Naive thymus-derived CD8-positive, alpha-beta T cell (primary cell): ENCODE measurements around the gene SCNM1. TPM values are rescaled to one million over a fixed set of nuclear protein-coding genes. Genes with fewer than 3 reads are reported as not detected.

Experiments
- ATAC-seq, 2 donors: fragments of 150-1000 bp; cut with Tn5 transposase in 1 of 2; sonication (Bioruptor Pico), chemical (Tn5 transposase) in 1 of 2; 1 replicate in 1 of 2; 2 replicates in 1 of 2; pipeline ENCODE4 v1.10.0; 2021; ENCODE audit warnings: mild to moderate bottlenecking in 2 of 2, moderate library complexity in 2 of 2
- POLR2A ChIA-PET: fragments of 350-600 bp; sonication (Branson Sonifier 250); formaldehyde crosslinking; loops from one replicate; lab custom pipeline; 2021; ENCODE audit warnings: antibody characterized with exemption; lab: Charles Lee
- DNase-seq, 10 donors: peaks; one replicate each; pipeline versions ENCODE4 v3.0.0 to v3.0.0-alpha.2; 2020 to 2022
- H3K27ac Mint-ChIP-seq, 10 donors: one replicate each; pipeline ENCODE4 v1.8.0; 2020 to 2022; ENCODE audit warnings: mild to moderate bottlenecking in 10 of 10, mixed read lengths in 10 of 10, moderate library complexity in 4 of 10, inconsistent platforms in 1 of 10
- H3K27me3 Mint-ChIP-seq, 5 donors: one replicate each; pipeline ENCODE4 v1.8.0; 2021 to 2022; ENCODE audit warnings: mixed read lengths in 5 of 5
- H3K36me3 Mint-ChIP-seq, 3 donors: one replicate each; pipeline ENCODE4 v1.8.0; 2020 to 2022; ENCODE audit warnings: mixed read lengths in 3 of 3, mild to moderate bottlenecking in 2 of 3, inconsistent platforms in 1 of 3
- H3K4me1 Mint-ChIP-seq, 4 donors: one replicate each; pipeline ENCODE4 v1.8.0; 2021 to 2022; ENCODE audit warnings: mixed read lengths in 4 of 4
- H3K4me3 Mint-ChIP-seq, 10 donors: one replicate each; pipeline ENCODE4 v1.8.0; 2020 to 2022; ENCODE audit warnings: mild to moderate bottlenecking in 10 of 10, mixed read lengths in 10 of 10, moderate library complexity in 6 of 10, inconsistent platforms in 1 of 10
- H3K9me3 Mint-ChIP-seq, 9 donors: one replicate each; pipeline ENCODE4 v1.8.0; 2020 to 2022; ENCODE audit warnings: mixed read lengths in 9 of 9, mild to moderate bottlenecking in 3 of 9, inconsistent platforms in 1 of 9, moderate library complexity in 1 of 9
- polyA plus RNA-seq, 3 donors: library from polyadenylated mRNA; unstranded; fragments of 300-500 nt; fragmentation: Illumina TruSeq; gene quantifications; one replicate each; pipeline ENCODE4 v1.2.3, GENCODE V29; 2021
- total RNA-seq, 8 experiments: library from RNA in 2 of 8; stranded (reverse) in 2 of 8; gene quantifications; one replicate each; pipeline ENCODE4 v1.2.3 and lab custom pipeline; 2021 to 2026

SCNM1 gene
- total RNA-seq (10 to 100 TPM; 57.8 to 65.2 TPM), polyA plus RNA-seq (10 to 100 TPM; 53.7 to 74.2 (median 63.5) TPM), total RNA-seq (lab: John Stamatoyannopoulos, UW) (23.3 to 44.3 (median 34.1) reads per million in 6 experiments)

DNA sequence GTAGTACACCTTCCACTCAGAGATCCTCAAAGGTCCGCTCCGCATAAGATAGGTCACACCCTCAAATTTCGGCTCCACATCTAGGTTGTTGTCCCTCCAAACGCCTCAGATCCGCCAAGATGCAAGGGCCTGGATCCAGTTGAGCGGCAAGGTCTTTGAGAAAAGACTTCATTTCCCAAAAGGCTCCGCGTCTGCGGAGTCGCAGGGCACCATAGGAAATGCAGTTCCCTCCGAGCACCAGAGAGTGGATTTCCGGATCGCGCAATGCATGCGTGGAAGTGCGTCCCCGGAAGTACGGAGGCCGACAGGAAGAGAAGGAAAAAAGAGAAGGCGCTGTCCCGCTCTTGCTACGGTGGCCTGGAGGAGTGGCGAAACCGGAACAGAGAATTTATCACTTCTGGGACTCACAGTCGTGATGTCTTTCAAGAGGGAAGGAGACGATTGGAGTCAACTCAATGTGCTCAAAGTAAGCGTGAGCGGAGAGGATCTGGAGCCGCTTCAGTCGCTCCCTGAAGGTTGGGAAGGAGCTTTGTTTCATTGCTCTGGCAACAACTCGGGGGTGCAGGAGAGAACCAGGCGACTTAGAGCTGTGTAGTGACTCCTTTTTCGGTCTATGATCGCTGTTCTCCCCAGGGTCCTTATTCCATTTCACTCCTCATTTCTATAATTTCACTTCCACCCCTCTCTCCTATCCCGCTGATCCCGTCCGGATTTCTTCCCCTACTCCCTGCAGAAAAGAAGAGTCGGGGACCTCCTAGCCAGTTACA is at the start of gene SCNM1, which contains the start of gene LYSMD1:
SCNM1 (plus strand) TSS at position 407 of the 767 bp plus-strand sequence; CDS start at position 416, 9 bp downstream.
LYSMD1 (minus strand) TSS at position 165 of the 767 bp plus-strand sequence. CDS start 644 bp downstream, outside the sequence.
- H3K4me1 Mint-ChIP-seq, result peaks cover 21 to 62% (median 61%) of the 10 kb centered on the region in 4 donors

DNA sequence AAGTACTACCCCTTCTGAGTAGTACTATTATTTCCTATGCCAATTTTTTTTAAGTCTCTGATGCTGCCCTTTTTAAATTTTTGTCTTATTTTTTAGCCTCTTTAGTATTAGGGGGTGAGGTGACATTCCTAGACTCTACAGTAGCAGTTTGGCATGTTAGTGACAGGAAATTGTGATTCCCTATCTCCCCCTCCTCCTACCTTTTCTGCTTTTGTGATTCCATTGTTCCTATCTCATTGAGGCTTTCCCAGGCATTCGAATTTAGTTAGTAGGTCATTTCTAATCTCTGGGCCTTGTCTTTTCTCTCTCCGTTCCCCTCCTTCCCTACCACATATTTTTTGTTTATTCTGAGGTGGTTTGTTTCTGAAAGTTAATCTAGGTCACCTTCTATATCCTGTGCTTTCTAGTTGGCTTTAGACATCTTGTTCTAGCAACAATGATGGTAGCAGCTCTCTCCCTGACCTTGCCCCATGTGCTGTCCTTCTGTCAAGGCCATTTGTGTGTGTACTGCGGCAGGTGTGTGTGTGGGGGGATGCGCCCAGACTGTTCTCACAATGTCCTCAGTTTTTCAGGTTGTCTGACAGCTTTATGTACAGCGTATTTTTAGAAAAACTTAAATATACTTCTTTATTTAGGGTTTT is 41.1 kb upstream of the SCNM1 start:
- no peaks in the 10 kb centered on the region for H3K4me1 Mint-ChIP-seq
- DNase-seq, result no peak

More for the DNA sequence above, at the start of gene SCNM1, which contains the start of gene LYSMD1:
- peak; percentile 83 to 98 (median 96) for DNase-seq
- POLR2A ChIA-PET, result interaction anchor here (0.5 to 3.4 kb wide), 13 partner anchors 9 to 170 kb away, joined by 3 to 36 read pairs (median 4); partner anchors contain the start of genes C1orf56, PSMD4, TMOD4 and TNFAIP8L2
- H3K9me3 Mint-ChIP-seq, result peaks cover 0 to 3% (median 0%) of the 10 kb centered on the region in 9 donors
- peak within 1 kb of the TSS; percentile 90 to 99 (median 97) for H3K27ac Mint-ChIP-seq
- peak within 1 kb of the TSS; percentile 90 to 98 (median 96) for H3K4me3 Mint-ChIP-seq
- ATAC-seq, result peak; percentile 97 to 98
- peaks cover 0 to 3% (median 0%) of the 10 kb centered on the region in 5 donors for H3K27me3 Mint-ChIP-seq
- peaks cover 0 to 56% (median 13%) of the 10 kb centered on the region in 3 donors for H3K36me3 Mint-ChIP-seq

DNA sequence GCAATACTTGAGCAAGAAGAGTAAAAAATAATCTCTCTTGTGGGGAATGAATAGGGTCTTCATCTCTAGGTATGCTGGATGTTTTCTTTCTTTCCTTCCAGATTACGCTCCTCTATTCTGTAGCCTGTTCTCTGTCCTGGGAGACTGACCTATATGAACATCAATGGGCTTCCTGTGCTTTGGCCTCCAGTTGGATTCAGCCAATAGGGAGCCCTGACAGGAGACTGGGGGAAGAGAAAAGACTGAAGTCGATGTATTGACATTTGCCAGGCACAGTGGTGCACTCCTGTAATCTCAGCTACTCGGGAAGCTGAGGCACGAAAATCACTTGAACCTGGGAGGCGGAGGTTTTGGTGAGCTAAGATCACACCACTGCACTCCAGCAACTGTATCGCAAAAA is 37.1 kb upstream of the SCNM1 start:
- Mint-ChIP-seq H3K36me3 (peaks cover 0 to 21% (median 4%) of the 10 kb centered on the region in 3 donors), H3K4me3 (no peak overlapping the region), H3K9me3 (no peaks in the 10 kb centered on the region), H3K27me3 (no peaks in the 10 kb centered on the region), H3K4me1 (peaks cover 0 to 13% (median 12%) of the 10 kb centered on the region in 4 donors), H3K27ac (no peak overlapping the region)
- POLR2A ChIA-PET, result interaction anchor here (0.6 kb wide), 1 partner anchor 306 kb away, joined by 3 read pairs; no protein-coding TSS in a partner anchor
- no peak for ATAC-seq
- no peak for DNase-seq

More for the DNA sequence above, 41.1 kb upstream of the SCNM1 start:
- POLR2A ChIA-PET, result interaction anchor here (0.6 kb wide), 1 partner anchor 12 kb away, joined by 3 read pairs; no protein-coding TSS in a partner anchor
- Mint-ChIP-seq H3K27me3 (no peaks in the 10 kb centered on the region), H3K9me3 (no peaks in the 10 kb centered on the region), H3K36me3 (peaks cover 0 to 58% (median 6%) of the 10 kb centered on the region in 3 donors), H3K4me3 (no peak overlapping the region), H3K27ac (peak overlapping the region in 3 of 10 donors; percentile 18 to 66 (median 20))
- no peak for ATAC-seq

DNA sequence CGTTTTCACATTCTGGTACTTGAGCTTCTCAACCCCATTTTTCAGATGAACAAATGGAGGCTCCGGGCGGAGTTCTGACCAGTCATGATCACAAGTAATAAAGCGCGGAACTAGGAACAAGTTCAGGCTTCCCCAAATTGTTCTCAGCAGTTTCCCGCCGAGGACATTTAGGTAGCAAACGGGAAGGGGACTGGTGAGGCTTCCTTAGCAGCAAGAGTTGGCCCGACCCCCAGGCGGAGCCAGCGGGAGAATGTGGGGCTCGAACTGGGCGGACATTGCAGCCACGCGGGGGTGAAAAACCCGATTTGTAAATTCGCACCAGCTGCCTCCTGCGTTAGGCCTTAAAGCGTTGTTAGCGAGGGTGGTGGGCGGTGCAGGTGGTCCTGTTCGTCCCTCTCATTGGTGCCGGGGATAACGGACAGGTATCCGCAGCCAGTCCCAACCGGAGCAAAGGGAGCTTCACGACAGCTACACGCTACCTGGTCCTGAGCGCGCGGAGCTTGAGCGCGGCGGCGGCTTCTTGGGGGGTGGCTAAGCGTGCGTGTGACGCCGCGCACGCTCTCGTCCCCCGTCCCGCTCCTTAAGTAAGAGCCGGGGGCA is 34.9 kb upstream of the SCNM1 start:
- H3K9me3 Mint-ChIP-seq, result no peaks in the 10 kb centered on the region
- peak; percentile 74 to 94 (median 87) for DNase-seq
- POLR2A ChIA-PET, result interaction anchor here (0.5 to 3.1 kb wide), 19 partner anchors 11 to 767 kb away, joined by 3 to 24 read pairs (median 5); partner anchors contain the start of genes CDC42SE1, PSMD4, RPRD2 and SEMA6C
- peak; percentile 100 for ATAC-seq
- H3K4me1 Mint-ChIP-seq, result peaks cover 0 to 13% (median 12%) of the 10 kb centered on the region in 4 donors
- H3K27ac Mint-ChIP-seq, result peak overlapping the region; percentile 69 to 97 (median 92)
- peak overlapping the region; percentile 76 to 91 (median 84) for H3K4me3 Mint-ChIP-seq
- peaks cover 0 to 6% (median 0%) of the 10 kb centered on the region in 3 donors for H3K36me3 Mint-ChIP-seq
- H3K27me3 Mint-ChIP-seq, result no peaks in the 10 kb centered on the region

GRCh38 chr1:151131701-151132334 is 34.1 kb upstream of the SCNM1 start:
- Mint-ChIP-seq H3K9me3 (no peaks in the 10 kb centered on the region), H3K36me3 (peaks cover 0 to 2% (median 0%) of the 10 kb centered on the region in 3 donors), H3K4me1 (peaks cover 4 to 20% (median 12%) of the 10 kb centered on the region in 4 donors), H3K27ac (peak overlapping the region in 9 of 10 donors; percentile 79 to 97 (median 93)), H3K4me3 (peak overlapping the region; percentile 76 to 91 (median 84)), H3K27me3 (no peaks in the 10 kb centered on the region)
- no peak for ATAC-seq
- POLR2A ChIA-PET, result interaction anchor here (0.5 to 3.1 kb wide), 18 partner anchors 11 to 768 kb away, joined by 3 to 24 read pairs (median 5); partner anchors contain the start of genes CDC42SE1, RPRD2, SEMA6C and TNFAIP8L2
- DNase-seq, result no peak

- no peak for ATAC-seq
- H3K27me3 Mint-ChIP-seq, result no peaks in the 10 kb centered on the region
- DNase-seq, result no peak
- no peak overlapping the region for H3K27ac Mint-ChIP-seq
- no peaks in the 10 kb centered on the region for H3K9me3 Mint-ChIP-seq
- H3K4me1 Mint-ChIP-seq, result peaks cover 5 to 21% (median 12%) of the 10 kb centered on the region in 4 donors
- peak overlapping the region in 4 of 10 donors; percentile 7 to 76 (median 32) for H3K4me3 Mint-ChIP-seq
- peaks cover 0 to 2% (median 0%) of the 10 kb centered on the region in 3 donors for H3K36me3 Mint-ChIP-seq
- POLR2A ChIA-PET, result interaction anchor here (1.2 to 3.1 kb wide), 5 partner anchors 10 to 25 kb away, joined by 3 to 24 read pairs (median 20); partner anchors contain the start of genes SEMA6C and TNFAIP8L2
Observed at GRCh38 chr1:151132335-151133017, 33.5 kb upstream of the SCNM1 start.

DNA sequence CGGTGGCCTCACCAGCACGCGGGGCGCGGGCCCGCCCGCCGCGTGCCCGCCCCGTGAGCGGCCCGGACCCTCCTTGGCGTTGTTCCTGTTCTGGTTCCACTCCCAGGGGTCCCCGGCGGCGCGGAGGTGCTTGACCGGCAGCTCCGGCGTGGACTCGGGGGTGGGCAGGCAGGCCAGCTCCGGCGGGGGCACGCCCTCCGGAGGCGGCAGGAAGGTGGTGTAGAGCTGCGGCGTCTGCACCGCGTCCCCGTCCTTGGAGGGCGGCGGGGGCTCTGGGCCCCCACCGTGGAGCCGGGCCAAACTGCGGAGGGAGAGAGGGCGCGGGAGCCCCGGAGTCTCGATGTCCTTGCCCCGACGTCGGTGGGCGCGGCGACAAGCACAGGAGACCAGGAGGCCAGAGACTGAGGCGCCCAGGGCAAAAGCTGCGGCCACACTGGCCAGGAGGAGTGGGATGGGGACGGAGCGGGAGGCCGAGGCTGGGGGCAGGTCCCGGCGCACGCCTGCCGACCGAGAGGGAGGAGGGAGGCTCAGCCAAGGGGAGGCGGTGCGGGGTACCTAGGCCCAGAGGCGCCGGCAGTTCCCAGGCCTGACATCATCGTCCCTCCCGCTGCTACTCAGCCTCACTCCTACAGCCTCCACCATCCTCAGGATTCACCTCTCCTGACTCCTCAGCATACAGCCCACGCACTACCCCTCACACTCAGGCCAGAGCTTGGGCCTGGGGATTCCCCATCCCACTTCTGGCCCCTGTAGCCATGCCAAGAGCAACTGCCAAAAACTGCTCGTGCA is 32.7 kb upstream of the SCNM1 start:
- POLR2A ChIA-PET, result interaction anchor here (3.1 kb wide), 1 partner anchor 9 kb away, joined by 24 read pairs; no protein-coding TSS in a partner anchor
- no peaks in the 10 kb centered on the region for H3K9me3 Mint-ChIP-seq
- H3K4me3 Mint-ChIP-seq, result no peak overlapping the region
- no peak for DNase-seq
- no peaks in the 10 kb centered on the region for H3K27me3 Mint-ChIP-seq
- H3K27ac Mint-ChIP-seq, result no peak overlapping the region
- ATAC-seq, result no peak
- peaks cover 0 to 2% (median 0%) of the 10 kb centered on the region in 3 donors for H3K36me3 Mint-ChIP-seq
- H3K4me1 Mint-ChIP-seq, result peaks cover 5 to 21% (median 12%) of the 10 kb centered on the region in 4 donors

- H3K36me3 Mint-ChIP-seq, result no peaks in the 10 kb centered on the region
- POLR2A ChIA-PET, result interaction anchor here (0.5 kb wide), 1 partner anchor 877 kb away, joined by 3 read pairs; the partner anchor contains the start of gene CA14
- H3K4me1 Mint-ChIP-seq, result peaks cover 5 to 21% (median 12%) of the 10 kb centered on the region in 4 donors
- peak overlapping the region in 4 of 10 donors; percentile 13 to 34 (median 16) for H3K4me3 Mint-ChIP-seq
- no peaks in the 10 kb centered on the region for H3K27me3 Mint-ChIP-seq
- H3K9me3 Mint-ChIP-seq, result no peaks in the 10 kb centered on the region
- DNase-seq (no peak), ATAC-seq (no peak)
- H3K27ac Mint-ChIP-seq, result peak overlapping the region in 2 of 10 donors; percentile 71 to 75
Observed at GRCh38 chr1:151134396-151134795, 31.5 kb upstream of the SCNM1 start.

DNA sequence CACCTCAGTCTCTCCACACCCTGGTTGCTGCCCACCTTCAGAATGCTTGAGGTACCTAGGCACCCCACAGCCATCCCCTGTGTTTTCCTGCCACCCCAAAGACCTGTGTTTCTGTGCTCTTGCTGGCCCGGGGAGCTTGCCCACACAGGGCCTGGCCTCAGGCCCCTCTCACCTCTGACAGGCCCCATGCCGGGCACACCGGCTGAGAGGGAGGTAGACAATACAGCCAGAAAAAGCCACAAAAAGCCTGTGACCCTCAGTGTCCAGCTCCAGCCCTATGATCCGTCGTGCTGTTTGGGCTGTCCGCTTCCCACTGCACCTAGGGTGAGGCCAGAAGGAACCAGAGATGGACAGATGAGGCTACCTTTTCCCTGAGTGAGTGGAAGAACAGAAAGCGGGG is 31.0 kb upstream of the SCNM1 start:
- POLR2A ChIA-PET, result no interaction called here
- H3K36me3 Mint-ChIP-seq, result no peaks in the 10 kb centered on the region
- no peak overlapping the region for H3K27ac Mint-ChIP-seq
- peaks cover 5 to 21% (median 12%) of the 10 kb centered on the region in 4 donors for H3K4me1 Mint-ChIP-seq
- DNase-seq, result no peak
- H3K9me3 Mint-ChIP-seq, result no peaks in the 10 kb centered on the region
- peak overlapping the region in 1 of 10 donors; percentile 24 for H3K4me3 Mint-ChIP-seq
- H3K27me3 Mint-ChIP-seq, result no peaks in the 10 kb centered on the region
- no peak for ATAC-seq
